ENCODE data around the gene NDE1. TPM values are rescaled to one million over a fixed set of nuclear protein-coding genes. Genes with fewer than 3 reads are reported as not detected.

NDE1 gene
- total and polyA plus RNA-seq, 2 donors (not counting 1 experiment from before 2014, with no cell fraction given): 23.8 to 24.0 TPM

DNA sequence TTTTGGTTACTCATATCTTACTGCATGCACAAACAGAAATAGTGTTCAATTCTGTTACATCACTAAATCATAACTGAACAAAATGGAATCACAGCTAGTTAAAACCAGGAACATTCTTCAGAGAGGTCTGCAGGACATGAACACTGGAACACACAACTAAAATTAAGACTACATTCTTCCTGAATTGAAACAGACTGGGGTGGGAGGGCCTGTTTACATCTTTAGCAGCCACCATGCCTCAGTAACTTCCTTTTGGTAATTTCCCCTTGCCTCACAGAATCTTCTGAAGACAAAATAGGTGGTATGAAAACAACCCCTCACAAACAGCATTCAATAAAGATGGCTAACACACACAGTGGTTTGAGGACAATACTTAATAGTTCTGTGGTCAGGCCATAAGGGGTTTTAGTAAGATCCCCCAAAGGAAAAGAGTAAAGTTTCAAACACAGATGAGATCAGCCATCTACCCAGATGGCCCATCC, 13.6 kb upstream of the NDE1 start:
- H3K4me1 ChIP-seq (ENCODE audit: control insufficient read depth, extremely low read depth, insufficient read depth, low read length): no peaks in the 10 kb centered on the region
- H3K4me3 ChIP-seq (replicated peaks in 1 of 4; ENCODE audit: control extremely low read depth in 1 of 4, insufficient read depth in 1 of 4, low read depth in 3 of 4, low read length in 4 of 4): no peak overlapping the region
- H3K4me2 ChIP-seq (ENCODE audit: extremely low read depth, insufficient read depth, low read length): no peak overlapping the region
- no peaks in the 10 kb centered on the region for H3K27me3 ChIP-seq (ENCODE audit: control insufficient read depth, insufficient read depth, low read length)
- H3K9me3 ChIP-seq (ENCODE audit: control insufficient read depth, insufficient read depth, low read depth, low read length): no peaks in the 10 kb centered on the region
- TF ChIP-seq CTCF (conservative IDR thresholded peaks at IDR 0.05 in 1 of 2, IDR thresholded peaks at IDR 0.05 in 1 of 2; ENCODE audit: low read depth in 1 of 2, low read length in 2 of 2): no peak
- no peak for TF ChIP-seq EZH2 (IDR thresholded peaks at IDR 0.05; ENCODE audit: low read length, missing control alignments)
- H2AFZ ChIP-seq (ENCODE audit: low read length): no peak overlapping the region
- H3K36me3 ChIP-seq (ENCODE audit: control insufficient read depth, insufficient read depth, low read length): peaks cover 9% of the 10 kb centered on the region
- H3K27ac ChIP-seq (ENCODE audit: insufficient read depth, low read length): no peak overlapping the region
- H3K79me2 ChIP-seq (ENCODE audit: control insufficient read depth, insufficient read depth, low read length): peaks cover 9% of the 10 kb centered on the region
- no peak overlapping the region for H3K9ac ChIP-seq (ENCODE audit: insufficient read depth, low read length)
- no peaks in the 10 kb centered on the region for H4K20me1 ChIP-seq (ENCODE audit: control insufficient read depth, extremely low read depth, insufficient read depth, low read length)
- DNase-seq (ENCODE audit: low read depth in 2 of 2): no peak

- Histone ChIP-seq H3K9me3 (ENCODE audit: control insufficient read depth, insufficient read depth, low read depth, low read length) (no peaks in the 10 kb centered on the region), H3K4me2 (ENCODE audit: extremely low read depth, insufficient read depth, low read length) (no peak overlapping the region), H4K20me1 (ENCODE audit: control insufficient read depth, extremely low read depth, insufficient read depth, low read length) (no peaks in the 10 kb centered on the region), H3K27ac (ENCODE audit: insufficient read depth, low read length) (no peak overlapping the region), H3K79me2 (ENCODE audit: control insufficient read depth, insufficient read depth, low read length) (peaks cover 22% of the 10 kb centered on the region), H3K4me1 (ENCODE audit: control insufficient read depth, extremely low read depth, insufficient read depth, low read length) (no peaks in the 10 kb centered on the region), H3K27me3 (ENCODE audit: control insufficient read depth, insufficient read depth, low read length) (no peaks in the 10 kb centered on the region), H3K4me3 (replicated peaks in 1 of 4; ENCODE audit: control extremely low read depth in 1 of 4, insufficient read depth in 1 of 4, low read depth in 3 of 4, low read length in 4 of 4) (no peak overlapping the region), H3K9ac (ENCODE audit: insufficient read depth, low read length) (no peak overlapping the region), H3K36me3 (ENCODE audit: control insufficient read depth, insufficient read depth, low read length) (peaks cover 7% of the 10 kb centered on the region), H2AFZ (ENCODE audit: low read length) (no peak overlapping the region)
- no peak for TF ChIP-seq EZH2 (IDR thresholded peaks at IDR 0.05; ENCODE audit: low read length, missing control alignments)
- no peak for DNase-seq (ENCODE audit: low read depth in 2 of 2)
Measured at GRCh38 chr16:15639061-15639568, 10.9 kb upstream of the NDE1 start.

DNA sequence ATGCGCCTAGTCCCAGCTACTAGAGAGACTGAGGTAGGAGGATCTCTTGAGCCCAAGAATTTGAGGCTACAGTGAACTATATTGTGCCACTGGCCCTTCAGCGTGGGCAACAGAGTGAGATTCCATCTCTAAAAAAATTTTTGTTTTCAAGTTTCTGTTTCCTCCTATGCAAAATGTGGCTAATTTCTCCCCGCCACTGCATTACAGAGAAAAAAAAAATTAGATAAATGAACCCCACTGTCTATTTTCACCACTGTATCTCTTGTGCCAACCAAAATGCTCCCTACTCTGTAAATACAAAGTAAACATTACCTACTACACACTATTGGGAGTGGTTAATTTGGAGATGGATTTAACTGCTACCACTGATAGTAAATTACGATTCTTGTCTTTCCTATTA, 9.1 kb upstream of the NDE1 start:
- Histone ChIP-seq H4K20me1 (ENCODE audit: control insufficient read depth, extremely low read depth, insufficient read depth, low read length) (no peaks in the 10 kb centered on the region), H3K4me2 (ENCODE audit: extremely low read depth, insufficient read depth, low read length) (no peak overlapping the region), H3K9ac (ENCODE audit: insufficient read depth, low read length) (no peak overlapping the region), H3K27me3 (ENCODE audit: control insufficient read depth, insufficient read depth, low read length) (no peaks in the 10 kb centered on the region), H2AFZ (ENCODE audit: low read length) (no peak overlapping the region), H3K27ac (ENCODE audit: insufficient read depth, low read length) (no peak overlapping the region), H3K79me2 (ENCODE audit: control insufficient read depth, insufficient read depth, low read length) (peaks cover 22% of the 10 kb centered on the region), H3K4me3 (replicated peaks in 1 of 4; ENCODE audit: control extremely low read depth in 1 of 4, insufficient read depth in 1 of 4, low read depth in 3 of 4, low read length in 4 of 4) (peak overlapping the region in 1 of 4 experiments; percentile 6), H3K9me3 (ENCODE audit: control insufficient read depth, insufficient read depth, low read depth, low read length) (no peaks in the 10 kb centered on the region), H3K36me3 (ENCODE audit: control insufficient read depth, insufficient read depth, low read length) (peaks cover 3% of the 10 kb centered on the region), H3K4me1 (ENCODE audit: control insufficient read depth, extremely low read depth, insufficient read depth, low read length) (no peaks in the 10 kb centered on the region)
- no peak for TF ChIP-seq EZH2 (IDR thresholded peaks at IDR 0.05; ENCODE audit: low read length, missing control alignments)
- no peak for TF ChIP-seq CTCF (conservative IDR thresholded peaks at IDR 0.05 in 1 of 2, IDR thresholded peaks at IDR 0.05 in 1 of 2; ENCODE audit: low read depth in 1 of 2, low read length in 2 of 2)
- DNase-seq (ENCODE audit: low read depth in 2 of 2): no peak

Data from fibroblast of lung (primary cell).